ENCODE data around the gene FOXJ3.

FOXJ3 gene

DNA sequence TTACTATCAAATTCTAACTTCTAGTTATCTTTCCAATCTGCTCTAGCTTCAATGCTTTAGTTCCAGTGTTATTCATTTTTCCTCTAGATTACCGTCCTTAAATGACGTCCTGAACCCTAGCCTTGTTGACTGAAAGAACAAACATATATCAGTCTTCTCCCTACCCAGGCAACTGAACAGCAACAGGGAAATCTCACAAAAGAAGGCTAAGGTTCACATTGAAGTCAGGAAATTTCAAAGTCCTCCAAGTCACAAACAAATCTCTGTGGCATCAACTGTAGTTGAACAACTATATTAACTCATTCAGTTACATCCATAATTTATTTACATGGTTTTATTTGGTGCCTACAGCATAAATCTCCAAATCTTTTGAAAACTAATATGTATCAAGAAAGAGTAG is 19.5 kb downstream of the FOXJ3 start:
- no peak overlapping the region for H3K4me3 ChIP-seq (ENCODE audit: control insufficient read depth, low read depth, low read length)
- no peak for DNase-seq (ENCODE audit: low read depth)
- TF ChIP-seq, protein P1, sequence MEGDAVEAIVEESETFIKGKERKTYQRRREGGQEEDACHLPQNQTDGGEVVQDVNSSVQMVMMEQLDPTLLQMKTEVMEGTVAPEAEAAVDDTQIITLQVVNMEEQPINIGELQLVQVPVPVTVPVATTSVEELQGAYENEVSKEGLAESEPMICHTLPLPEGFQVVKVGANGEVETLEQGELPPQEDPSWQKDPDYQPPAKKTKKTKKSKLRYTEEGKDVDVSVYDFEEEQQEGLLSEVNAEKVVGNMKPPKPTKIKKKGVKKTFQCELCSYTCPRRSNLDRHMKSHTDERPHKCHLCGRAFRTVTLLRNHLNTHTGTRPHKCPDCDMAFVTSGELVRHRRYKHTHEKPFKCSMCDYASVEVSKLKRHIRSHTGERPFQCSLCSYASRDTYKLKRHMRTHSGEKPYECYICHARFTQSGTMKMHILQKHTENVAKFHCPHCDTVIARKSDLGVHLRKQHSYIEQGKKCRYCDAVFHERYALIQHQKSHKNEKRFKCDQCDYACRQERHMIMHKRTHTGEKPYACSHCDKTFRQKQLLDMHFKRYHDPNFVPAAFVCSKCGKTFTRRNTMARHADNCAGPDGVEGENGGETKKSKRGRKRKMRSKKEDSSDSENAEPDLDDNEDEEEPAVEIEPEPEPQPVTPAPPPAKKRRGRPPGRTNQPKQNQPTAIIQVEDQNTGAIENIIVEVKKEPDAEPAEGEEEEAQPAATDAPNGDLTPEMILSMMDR (conservative IDR thresholded peaks at IDR 0.05; ENCODE audit: control insufficient read depth, insufficient read depth, low read depth, low read length), result no peak

DNA sequence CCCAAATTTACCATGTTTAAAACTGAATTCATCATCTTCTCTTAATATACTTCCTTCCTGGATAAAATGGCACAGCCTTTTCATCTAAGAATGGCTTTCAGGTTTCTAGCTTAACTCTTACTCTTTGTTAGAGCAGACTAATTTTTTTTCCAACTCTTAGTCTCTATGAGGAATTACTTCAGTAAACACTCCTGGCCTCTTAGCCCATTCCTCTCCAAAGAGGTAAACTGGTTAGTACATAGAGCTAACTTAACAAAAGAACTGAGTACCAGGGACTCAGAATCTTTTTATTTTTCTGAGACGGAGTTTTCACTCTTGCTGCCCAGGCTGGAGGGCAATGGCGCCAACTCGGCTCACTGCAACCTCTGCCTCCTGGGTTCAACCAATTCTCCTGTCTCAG is 21.1 kb downstream of the FOXJ3 start:
- H3K4me3 ChIP-seq (ENCODE audit: control insufficient read depth, low read depth, low read length), result no peak overlapping the region
- TF ChIP-seq, protein P1 (conservative IDR thresholded peaks at IDR 0.05; ENCODE audit: control insufficient read depth, insufficient read depth, low read depth, low read length), result no peak
- DNase-seq (ENCODE audit: low read depth), result no peak

DNA sequence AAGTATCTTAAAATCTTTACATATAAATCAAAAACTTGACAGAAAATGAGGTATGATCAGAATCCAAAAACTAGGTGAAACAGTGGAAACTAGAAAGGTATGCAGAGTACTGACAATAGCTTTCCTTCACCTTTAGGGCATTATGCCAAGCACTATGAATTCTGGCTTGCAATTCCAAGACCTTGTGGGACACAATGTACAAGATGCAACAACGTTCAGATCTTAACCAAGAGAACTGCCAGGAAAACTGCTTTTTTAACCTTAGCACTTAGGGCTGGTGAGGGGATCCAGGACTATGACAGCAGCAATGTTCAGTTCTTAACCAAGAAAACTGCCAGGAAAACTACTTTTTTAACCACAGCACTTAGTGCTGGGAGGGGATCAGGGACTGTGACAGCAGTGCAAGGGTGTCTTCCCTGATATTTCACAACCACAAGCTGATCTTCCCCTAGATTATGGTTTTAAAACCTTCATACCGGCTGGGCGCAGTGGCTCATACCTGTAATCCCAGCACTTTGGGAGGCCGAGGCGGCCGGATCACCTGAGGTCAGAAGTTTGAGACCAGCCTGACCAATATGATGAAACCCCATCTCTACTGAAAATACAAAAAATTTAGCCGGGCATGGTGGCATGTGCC is 22.3 kb downstream of the FOXJ3 start:
- TF ChIP-seq, protein P1 (conservative IDR thresholded peaks at IDR 0.05; ENCODE audit: control insufficient read depth, insufficient read depth, low read depth, low read length), result no peak
- DNase-seq (ENCODE audit: low read depth), result no peak
- no peak overlapping the region for H3K4me3 ChIP-seq (ENCODE audit: control insufficient read depth, low read depth, low read length)

DNA sequence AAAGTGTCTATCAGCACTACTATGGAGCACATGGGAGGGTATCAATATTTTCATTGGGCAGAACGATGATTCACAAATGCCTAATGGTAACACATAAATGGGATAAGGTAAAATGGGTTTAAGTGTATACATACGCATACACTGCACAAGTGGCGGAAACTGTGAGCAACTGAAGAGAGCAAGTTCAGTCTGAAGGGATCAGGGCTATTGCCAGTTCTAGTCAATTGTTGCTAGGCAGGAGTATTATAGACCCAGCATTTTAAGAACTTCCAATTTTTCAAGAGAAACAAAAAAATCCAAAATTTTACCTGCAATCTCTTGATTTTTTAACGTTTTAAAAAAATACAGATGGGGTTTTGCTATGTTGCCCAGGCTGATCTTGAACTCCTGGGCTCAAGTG is 23.1 kb downstream of the FOXJ3 start:
- TF ChIP-seq, protein P1 (conservative IDR thresholded peaks at IDR 0.05; ENCODE audit: control insufficient read depth, insufficient read depth, low read depth, low read length), result no peak
- DNase-seq (ENCODE audit: low read depth), result no peak
- no peak overlapping the region for H3K4me3 ChIP-seq (ENCODE audit: control insufficient read depth, low read depth, low read length)

DNA sequence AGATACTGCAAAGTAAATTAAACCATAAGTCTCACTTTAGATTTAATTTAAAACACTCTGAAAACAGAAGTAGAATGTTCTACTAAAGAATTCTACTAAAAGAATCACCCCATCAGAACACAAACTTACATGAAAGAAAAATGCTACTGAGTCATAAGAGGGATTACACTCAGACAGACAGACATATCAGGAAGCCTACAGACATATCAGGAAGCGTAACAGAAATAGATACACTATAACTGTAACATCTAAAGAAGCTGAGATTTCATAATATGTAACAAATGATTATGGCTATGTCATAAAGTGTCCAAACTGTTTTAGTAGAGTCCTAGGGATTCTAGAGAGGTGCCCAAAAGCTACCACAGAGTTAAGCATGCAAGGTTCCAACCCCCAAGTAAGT is 23.9 kb downstream of the FOXJ3 start:
- no peak overlapping the region for H3K4me3 ChIP-seq (ENCODE audit: control insufficient read depth, low read depth, low read length)
- TF ChIP-seq, protein P1 (conservative IDR thresholded peaks at IDR 0.05; ENCODE audit: control insufficient read depth, insufficient read depth, low read depth, low read length), result no peak
- peak; percentile 21 for DNase-seq (ENCODE audit: low read depth)

DNA sequence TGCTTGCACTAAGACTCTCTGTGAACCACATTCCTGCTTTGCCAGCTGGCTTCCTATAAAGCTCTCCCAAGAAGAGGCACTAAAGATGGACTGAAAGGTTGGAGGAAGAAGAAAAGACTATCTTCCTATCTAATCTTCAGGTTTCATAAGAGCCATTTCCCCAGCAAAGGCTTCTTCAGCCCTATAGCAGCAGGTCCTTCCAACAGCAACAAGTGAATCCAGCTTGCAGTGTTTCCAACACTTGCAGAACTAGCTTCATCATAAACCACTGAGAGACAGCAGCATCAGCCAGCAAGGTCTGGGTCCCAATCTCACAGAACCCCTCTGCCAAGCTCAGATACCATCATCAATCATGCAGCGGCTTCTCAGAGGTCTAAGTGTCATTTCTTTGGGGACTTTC is 28.1 kb downstream of the FOXJ3 start:
- no peak overlapping the region for H3K4me3 ChIP-seq (ENCODE audit: control insufficient read depth, low read depth, low read length)
- no peak for DNase-seq (ENCODE audit: low read depth)
- TF ChIP-seq, protein P1 (conservative IDR thresholded peaks at IDR 0.05; ENCODE audit: control insufficient read depth, insufficient read depth, low read depth, low read length), result no peak

DNA sequence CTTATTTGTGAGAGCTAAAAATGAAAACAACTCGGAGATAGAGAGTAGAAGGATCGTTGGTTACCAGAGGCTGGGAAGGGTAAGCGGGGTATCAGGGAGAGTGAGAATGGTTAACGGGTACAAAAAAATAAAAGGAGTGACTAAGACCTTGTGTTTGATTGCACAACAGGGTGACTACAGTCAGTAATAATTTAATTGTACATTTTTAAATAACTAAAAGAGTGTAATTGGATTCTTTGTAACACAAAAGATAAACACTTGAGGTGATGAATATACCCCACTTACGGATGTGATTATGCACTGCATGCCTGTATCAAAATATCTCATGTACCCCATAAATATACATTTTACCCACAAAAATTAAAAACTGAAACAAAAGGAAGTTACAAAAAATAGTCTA is 29.4 kb downstream of the FOXJ3 start:
- peak; percentile 44 for DNase-seq (ENCODE audit: low read depth)
- H3K4me3 ChIP-seq (ENCODE audit: control insufficient read depth, low read depth, low read length), result no peak overlapping the region
- TF ChIP-seq, protein P1 (conservative IDR thresholded peaks at IDR 0.05; ENCODE audit: control insufficient read depth, insufficient read depth, low read depth, low read length), result no peak

Measured in fibroblast of mammary gland (primary cell).